HG03575 (cell line): ENCODE measurements around the gene GZMM.

Source experiments
- ATAC-seq: cut with Tn5 transposase; IDR thresholded peaks from one replicate; pipeline ENCODE4 v1.9.1; 2021; ENCODE audit not compliant: unreplicated experiment, insufficient number of reproducible peaks, low FRiP score; ENCODE audit errors: extremely low read depth

The GZMM gene

DNA sequence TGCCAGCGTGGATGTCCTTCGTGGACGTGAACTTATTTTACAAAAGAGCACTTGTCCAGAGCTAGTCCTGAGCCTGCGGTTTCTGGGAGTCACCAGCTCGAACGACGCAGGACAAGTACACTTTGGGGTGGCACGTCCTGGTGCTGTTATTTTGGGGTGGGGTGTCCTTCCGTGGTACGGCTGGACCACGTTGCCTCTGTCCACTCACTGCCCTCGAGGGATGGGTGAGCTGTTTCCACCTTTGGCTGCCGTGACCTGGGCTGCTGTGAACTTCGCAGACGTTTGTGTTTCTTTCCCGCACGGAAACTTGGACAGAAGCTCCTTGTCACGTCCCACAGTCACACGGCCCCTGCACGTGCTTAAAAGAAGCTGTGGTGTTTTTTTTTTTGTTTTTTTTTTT is 11.0 kb downstream of the GZMM start:
- ATAC-seq: no peak

DNA sequence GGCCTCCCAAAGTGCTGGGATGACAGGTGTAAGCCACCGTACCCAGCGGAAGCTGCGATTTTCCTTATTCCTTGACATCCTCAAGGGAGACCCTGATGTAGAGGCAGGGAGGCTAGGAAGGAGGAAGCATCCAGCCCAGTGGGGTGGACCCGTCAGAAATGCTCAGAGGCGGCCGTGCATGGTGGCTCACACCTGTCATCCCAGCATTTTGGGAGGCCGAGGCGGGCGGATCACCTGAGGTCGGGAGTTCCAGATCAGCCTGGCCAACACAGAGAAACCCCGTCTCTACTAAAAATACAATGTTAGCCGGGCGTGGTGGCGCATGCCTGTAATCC is 11.6 kb downstream of the GZMM start:
- ATAC-seq: no peak

DNA sequence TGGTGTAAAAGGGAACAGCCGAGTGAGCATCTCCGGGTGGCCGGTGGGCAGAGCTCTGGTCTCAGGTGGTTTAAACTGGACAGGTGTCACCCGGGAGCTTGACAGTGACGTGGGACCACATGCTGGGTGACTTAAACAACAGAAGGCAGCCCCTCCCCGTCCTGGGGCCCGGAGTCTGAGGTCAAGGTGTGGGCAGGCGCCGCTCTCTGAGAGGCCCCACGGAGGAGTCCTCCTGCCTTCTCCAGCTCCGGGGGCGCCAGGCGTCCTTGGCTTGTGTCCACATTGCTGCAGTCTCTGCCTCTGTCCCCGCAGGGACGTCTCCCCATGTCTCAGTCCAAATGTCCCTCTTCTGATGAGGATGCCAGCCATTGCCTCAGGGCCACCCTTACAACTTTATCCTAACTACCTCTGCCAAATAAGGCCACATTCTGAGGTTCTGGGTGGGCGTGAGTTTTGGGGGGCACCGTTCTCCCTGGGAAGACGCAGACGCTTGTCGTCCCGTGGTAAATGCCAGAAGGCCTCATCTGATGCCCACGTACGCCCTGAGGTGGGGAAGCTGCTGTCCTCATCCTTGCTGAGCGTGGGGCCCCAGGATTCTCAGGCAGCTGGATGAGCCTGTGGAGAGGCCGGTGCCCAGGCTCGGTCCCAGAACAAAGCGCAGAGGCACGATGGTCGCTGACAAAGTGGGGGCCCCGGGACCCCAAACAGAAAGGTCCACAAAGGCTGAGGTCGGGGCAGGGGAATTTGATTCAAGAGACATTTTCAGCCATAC is 12.9 kb downstream of the GZMM start:
- ATAC-seq: no peak

DNA sequence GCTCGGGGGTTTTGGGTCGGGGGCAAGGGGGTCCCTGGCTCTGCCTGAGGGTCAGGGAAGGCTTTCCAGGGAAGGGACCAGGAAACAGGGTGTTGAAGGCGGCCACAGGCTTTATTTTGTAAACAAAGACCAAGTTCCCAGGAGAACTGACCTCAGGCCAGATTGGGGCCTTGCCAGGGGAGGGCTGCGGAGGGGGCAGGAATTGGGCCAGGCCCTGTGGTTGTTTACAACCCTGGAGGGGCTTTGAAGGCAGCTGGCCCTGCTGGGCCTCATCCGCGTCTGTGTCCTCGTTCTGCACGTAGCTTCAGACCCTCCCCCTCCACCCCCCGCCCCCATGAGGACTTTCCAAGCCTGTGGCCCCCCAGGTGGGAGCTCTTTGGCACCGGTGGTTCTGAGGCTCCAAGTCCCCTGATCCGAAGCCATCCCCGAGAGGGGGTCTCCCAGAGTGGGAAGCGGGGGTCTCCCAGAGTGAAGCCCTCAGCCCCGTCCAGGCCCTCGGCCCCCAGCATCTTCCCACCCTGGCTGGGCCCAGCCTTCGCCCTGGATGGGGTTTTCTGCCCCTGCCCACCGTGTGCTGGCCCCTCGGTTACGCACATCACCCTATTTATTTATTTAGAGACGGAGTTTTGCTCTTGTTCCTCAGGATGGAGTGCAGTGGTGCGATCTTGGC is 15.1 kb downstream of the GZMM start:
- ATAC-seq: no peak

DNA sequence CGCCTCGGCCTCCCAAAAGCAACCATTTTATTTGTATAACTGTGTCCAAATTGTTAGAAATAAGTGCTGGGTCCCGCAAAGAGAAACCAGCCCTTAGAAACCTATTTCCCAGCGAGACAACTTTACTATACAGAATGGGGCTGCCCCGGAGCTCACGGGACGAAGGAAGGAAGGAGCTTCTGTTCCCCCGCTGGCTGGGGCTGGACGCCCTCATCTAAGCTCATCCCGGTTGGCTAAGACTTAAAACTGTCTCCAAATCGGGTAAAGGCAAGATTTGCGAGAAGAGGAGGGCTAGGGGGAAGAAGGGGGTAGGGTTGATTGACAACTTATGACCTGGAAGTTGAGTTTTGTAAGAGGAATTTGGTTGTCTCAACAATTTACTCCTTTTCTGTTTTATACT is 16.3 kb downstream of the GZMM start:
- no peak for ATAC-seq

DNA sequence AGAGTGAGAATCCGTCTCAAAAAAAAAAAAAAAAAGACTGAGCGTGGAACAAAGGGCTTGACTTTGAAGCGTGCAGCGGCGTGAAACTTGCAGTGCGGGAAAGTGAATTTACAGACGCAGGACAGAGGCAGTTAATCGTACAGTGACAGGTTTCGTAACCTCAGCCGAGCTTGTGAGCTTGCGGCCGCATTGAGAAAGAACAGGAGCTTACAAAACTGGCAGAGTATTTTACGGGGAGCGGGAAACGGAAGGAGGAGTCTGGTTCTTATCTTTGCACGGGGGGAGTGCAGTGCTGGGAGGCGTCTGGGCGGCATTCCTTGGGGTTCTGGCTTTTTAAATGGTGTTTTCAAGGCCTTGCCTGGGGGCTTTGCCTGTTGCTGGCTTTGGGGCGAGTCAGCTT is 22.6 kb downstream of the GZMM start:
- ATAC-seq: no peak

DNA sequence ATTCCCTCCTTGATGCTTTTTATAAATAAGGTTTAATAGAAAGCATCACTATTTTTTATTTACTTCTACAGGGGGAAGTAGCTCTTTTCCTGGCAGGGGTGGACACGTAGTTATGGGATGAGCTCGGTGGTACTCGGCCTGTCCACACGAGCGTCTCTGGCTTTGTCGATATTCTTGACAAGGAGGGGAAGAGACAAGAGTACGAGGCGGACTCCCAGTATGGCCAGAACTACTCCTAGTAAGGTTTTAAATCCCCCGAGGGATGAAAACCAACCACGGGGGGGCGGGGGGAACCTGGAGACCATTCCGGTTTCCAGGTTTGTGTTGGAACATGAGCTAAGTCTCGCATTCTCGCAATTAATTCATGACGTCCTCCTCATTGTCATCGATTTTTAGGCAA is 23.0 kb downstream of the GZMM start:
- ATAC-seq: no peak

DNA sequence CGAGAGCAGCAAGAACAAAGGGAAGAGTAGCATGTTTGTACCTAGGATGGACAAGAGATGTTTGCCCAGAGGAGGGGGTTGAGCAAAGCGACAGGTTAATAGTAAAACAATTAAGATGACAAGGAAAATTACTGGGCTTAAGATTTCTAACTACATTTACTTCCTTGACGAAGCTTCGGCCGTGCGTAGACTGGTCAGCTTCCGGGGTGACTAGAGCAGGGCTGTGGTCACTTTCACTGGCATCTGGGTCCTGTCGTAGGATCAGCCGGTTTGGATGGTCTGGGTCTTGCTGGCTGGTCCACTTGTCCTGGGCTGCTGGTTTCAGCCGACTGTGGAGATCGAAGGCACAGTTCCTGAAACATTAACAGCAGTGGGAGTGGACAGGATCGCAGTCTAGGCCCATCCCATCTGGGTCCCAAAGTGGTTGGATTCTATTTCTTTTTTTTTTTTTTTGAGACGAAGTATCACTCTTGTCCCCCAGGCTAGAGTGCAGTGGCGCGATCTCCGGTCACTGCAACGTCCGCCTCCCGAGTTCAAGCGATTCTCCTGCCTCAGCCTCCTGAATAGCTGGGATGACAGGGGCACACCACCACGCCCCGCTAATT is 23.5 kb downstream of the GZMM start:
- ATAC-seq: no peak

DNA sequence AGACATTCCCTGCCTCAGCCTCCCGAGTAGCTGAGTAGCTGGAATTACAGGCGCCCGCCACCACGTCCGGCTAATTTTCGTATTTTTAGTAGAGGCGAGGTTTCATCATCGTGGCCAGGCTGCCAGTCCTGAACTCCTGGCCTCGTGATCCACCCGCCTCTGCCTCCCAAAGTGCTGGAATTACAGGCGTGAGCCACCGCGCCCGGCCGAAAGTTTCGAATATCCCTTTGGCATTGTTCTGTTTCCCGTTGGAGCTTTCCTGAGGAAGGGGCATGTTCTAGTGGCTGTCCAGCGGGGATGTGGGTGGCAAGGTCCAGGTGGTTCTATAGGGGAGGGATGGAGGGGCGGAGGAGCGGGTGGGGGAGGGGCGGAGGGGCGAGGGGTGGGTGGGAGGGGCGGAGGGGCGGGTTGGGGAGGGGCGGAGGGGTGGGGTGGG is 26.4 kb downstream of the GZMM start:
- ATAC-seq: no peak

DNA sequence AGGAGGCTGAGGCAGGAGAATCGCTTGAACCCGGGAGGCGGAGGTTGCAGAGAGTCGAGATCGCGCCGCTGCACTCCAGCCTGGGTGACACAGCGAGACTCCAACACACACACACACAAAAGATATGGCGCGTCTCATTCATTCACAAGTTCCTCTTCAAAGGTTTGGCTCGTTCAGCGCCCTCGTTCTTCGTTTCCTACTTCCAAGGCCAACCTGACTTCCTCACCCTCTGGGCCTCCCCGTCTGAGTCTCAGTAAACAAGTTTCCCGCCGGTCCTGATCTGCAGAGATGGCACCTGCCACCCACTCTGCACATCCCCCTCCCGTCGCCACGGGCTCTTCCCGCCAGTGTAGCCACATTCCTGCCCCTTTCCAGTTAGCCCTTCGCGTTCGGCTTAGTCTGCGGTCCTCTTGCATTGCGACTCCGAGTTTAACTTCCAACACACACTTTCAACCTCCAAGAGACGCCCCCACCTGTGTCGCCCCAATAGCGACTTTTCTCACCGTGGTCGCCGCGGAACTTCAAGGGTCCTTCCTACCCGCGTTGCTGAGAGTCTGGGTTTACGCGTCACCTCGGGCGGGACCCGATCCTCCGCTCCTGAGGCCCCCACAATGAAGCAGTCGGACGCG is 27.2 kb downstream of the GZMM start:
- no peak for ATAC-seq

DNA sequence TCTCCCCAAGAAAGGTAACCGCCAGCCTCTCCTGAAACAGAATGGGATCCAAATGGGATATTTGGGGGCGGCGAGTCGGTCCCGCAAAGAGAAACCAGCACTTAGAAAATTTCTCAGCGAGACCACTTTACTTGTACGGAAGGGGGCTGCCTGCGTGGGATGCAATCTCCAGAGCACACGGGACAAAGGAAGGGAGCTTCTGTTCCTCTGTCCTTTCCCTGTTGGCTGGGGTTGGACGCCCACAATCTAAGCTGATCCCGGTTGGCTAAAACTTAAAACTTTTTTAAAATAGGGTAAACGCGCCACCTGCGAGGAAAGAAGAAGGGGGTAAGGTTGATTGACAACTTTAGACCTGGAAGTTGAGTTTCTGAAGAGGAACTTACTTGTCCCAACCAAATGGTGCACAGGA is 27.7 kb downstream of the GZMM start:
- no peak for ATAC-seq

DNA sequence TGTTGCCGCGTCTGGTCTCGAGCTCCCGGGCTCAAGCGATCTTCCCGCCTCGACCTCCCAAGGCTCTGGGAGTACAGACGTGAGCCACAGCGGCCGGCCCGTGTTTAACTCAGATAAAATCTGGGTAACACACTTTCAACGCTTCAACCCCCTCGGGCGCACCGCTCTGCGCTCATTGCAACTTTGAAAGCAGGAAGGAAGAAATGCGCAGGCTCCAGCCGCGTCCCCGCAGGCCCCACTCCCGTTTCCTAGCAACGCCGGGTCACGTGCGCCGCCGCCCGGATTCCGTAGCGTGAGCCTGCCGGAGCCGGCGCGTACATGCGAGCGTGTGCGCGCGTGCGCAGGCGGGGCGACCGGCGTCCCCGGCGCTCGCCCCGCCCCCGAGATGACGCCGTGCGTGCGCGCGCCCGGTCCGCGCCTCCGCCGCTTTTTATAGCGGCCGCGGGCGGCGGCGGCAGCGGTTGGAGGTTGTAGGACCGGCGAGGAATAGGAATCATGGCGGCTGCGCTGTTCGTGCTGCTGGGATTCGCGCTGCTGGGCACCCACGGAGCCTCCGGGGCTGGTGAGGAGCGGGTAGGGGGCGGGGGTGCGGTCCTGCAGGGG is 28.4 kb downstream of the GZMM start, which contains the start of gene BSG:
Gene BSG (plus strand): TSS at position 457 of the 603 bp plus-strand sequence. CDS start 39 bp downstream, at position 496.
- ATAC-seq: peak; percentile 70

DNA sequence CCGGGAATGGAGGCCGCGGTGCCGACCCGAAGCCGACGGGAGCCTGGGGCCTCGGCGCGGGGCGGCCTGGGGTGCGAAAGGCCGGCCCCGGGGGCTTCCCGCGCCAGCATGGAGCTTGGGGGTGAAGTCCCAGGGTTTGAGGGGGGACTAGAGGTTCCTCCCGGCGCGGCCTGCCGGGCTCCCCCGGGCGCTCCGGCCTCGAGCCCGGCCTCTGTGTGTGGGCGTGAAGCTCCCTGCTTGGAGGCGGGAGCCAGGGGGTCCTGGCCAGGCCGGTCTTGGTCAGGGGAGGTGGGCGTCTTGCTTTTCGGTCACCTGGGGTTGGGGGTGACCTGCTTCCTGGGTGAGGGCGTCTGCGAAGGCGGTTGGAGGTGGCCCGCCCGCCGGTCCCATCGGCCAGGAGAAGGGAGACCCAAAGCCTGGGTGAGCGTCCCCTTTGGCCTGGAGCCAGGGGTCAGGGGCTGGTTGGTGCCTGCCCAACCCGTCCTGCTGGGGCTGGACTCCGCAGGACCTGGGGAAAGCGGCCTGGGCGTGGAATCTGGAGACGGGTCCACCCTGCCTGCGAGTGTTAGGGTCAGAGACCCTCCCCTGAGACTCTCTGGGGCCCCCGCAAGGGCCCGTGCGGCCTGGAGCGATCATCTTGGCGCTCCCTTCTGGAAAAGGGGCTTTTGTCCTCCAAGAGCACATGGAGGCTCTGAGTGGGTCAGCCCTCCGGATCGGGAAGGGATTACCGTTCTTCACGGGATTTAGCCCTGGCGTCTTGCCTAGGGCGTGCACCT is 29.1 kb downstream of the GZMM start:
- ATAC-seq: no peak

DNA sequence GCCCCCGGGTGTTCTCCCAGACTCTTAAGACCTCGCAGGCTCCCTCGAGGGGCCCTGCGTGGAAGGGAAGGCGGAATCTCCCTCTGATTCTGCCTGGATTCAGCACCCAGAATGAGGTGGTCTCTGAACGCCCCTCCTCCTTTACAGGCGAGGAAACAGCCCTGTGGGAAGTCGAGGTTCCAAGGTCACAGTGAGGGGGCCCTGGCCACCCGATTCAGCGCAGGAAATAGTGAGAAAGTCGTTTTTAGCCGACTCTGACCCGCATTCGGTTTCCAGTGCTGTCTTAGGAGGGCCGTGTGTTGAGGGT is 29.6 kb downstream of the GZMM start:
- ATAC-seq: no peak

DNA sequence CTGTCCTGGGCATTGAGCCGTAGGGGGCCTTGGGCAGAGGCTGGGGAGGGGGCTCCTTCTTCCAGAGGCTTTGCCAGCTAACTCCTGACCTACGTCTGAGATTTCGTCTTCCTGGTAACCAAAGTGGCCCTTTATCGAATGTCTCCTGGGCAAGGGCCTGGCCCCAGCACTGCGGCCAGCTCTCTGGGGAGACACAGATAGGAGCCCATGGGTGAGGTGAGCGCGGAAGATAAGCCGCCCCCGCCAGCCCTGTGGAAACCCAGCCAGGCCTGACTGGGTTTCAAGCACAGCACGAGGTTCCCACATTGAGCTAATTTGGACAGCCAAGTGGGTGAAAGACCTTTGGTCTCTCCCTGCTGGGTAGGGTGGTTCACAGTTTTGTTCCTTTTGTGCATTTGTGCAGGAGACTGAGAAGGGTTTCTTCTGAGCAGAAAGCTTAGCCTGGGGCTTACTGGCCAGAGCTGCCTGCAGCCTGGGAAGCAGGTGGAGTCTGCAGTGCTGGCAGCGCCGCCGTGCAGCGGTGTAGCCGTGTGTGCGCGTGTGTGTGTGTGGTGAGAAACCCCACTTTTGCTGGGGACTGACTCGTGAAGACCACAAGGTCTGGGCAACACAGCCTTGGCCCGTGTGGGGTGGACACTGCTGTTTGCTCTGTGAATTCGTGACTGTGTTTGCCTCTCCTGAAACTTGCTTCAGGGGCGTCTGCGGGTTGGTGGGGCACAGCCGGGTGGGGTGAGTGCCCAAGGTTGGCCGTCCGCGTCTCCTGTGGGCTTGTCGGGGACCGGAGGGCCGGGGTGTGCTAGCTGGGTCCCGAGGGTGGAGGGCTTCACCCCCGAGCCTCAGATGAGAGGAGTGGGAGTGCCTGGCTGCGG is 31.0 kb downstream of the GZMM start:
- no peak for ATAC-seq

DNA sequence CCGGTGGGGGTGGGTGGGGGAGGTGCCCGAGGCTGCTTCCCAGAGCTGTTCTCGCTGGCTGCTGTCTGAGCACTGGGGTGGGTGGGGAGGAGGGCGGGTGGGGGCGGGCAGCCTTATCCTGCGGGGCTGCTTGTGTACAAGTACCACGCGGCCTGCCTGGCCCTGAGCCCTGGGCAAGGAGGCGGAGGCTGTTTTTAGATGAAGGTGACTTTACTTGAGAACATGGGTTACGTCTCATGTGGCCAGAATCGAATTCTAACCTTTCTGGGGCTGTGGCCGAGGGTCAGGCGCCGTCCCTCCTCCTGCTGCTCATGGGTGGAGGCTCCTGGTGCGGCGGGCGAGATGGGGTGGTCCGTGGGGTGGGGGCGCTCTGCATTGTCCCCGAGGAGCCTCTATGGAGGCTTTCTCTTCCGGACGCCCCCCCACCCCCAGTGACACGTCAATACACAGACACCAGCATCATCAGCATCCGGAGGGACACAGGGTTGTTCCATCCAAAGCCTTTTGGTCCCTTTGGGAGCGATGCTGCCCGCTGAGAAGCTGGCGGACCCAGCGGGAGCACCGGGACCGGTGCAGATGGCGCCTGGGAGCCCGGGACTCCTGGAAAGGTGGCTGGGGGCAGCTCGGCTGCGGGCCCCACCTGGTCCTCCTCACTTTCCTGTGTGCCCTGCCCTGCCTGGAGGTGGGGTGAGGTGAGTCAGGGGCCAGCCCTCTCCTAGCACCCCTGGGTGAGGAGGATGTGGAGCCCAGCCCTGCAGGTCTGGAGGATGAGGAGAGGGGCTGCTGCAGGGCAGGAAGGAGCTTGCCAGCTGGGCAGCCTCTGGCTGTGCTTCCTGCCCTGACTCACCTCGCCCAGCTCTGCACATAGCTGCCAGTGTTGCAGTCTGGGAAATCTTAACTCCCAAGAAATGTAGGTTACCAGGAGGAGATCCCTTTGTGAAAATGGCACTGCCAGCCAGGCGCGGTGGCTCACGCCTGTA is 32.0 kb downstream of the GZMM start:
- no peak for ATAC-seq
